Common myeloid progenitor, CD34-positive (primary cell): ENCODE measurements around the gene HDAC5.

Source experiments
- CTCF ChIA-PET: fragments of 350-600 bp; sonication (Branson Sonifier 250); formaldehyde crosslinking; loops from one replicate; lab custom pipeline; 2021; ENCODE audit warnings: antibody characterized with exemption; lab: Charles Lee
- POLR2A ChIA-PET: fragments of 350-600 bp; sonication (Branson Sonifier 250); formaldehyde crosslinking; loops from one replicate; lab custom pipeline; 2021; ENCODE audit warnings: antibody characterized with exemption; lab: Charles Lee
- DNase-seq, 3 donors: peaks; one replicate each; pipeline versions ENCODE4 v3.0.0 to v3.0.0-alpha.2; 2013
- H3K27ac ChIP-seq, 2 experiments: 1 replicate in 1 of 2; 2 replicates in 1 of 2; pipeline ENCODE4 v1.7.0; 2013; ENCODE audit warnings: inconsistent platforms in 2 of 2, low read length in 2 of 2, mild to moderate bottlenecking in 2 of 2, low read depth in 1 of 2, moderate library complexity in 1 of 2; ENCODE audit not compliant: severe bottlenecking in 2 of 2, insufficient read depth in 1 of 2, poor library complexity in 1 of 2
- H3K27me3 ChIP-seq, 5 experiments: replicated peaks in 2 of 5; 1 replicate in 3 of 5; 2 replicates in 2 of 5; pipeline versions ENCODE4 v1.6.1 to v1.7.0; 2013; ENCODE audit warnings: low read length in 4 of 5, mild to moderate bottlenecking in 2 of 5, moderate library complexity in 2 of 5, inconsistent platforms in 1 of 5; ENCODE audit not compliant: insufficient read depth in 5 of 5, control insufficient read depth in 4 of 5
- H3K36me3 ChIP-seq, 4 experiments: 1 replicate in 2 of 4; 2 replicates in 2 of 4; pipeline versions ENCODE4 v1.6.1 to v1.7.0; 2013; ENCODE audit warnings: low read length in 3 of 4, control low read depth in 1 of 4, mild to moderate bottlenecking in 1 of 4; ENCODE audit not compliant: control insufficient read depth in 4 of 4, insufficient read depth in 4 of 4
- H3K4me1 ChIP-seq, 4 experiments: 1 replicate in 3 of 4; 2 replicates in 1 of 4; pipeline versions ENCODE4 v1.6.1 to v1.7.1; 2013; ENCODE audit warnings: low read length in 3 of 4, mild to moderate bottlenecking in 3 of 4, control low read depth in 1 of 4, inconsistent platforms in 1 of 4, moderate library complexity in 1 of 4; ENCODE audit not compliant: control insufficient read depth in 4 of 4, insufficient read depth in 4 of 4; ENCODE audit errors: control extremely low read depth in 1 of 4
- H3K4me3 ChIP-seq, 7 experiments: 1 replicate in 4 of 7; 2 replicates in 3 of 7; pipeline versions ENCODE4 v1.5.1 to v1.7.0; 2013; ENCODE audit warnings: mild to moderate bottlenecking in 7 of 7, low read length in 6 of 7, moderate library complexity in 6 of 7, inconsistent platforms in 2 of 7, low read depth in 2 of 7, control low read depth in 1 of 7; ENCODE audit not compliant: insufficient read depth in 4 of 7, control insufficient read depth in 1 of 7; ENCODE audit errors: extremely low read depth in 1 of 7
- H3K9me3 ChIP-seq, 5 experiments: 1 replicate in 4 of 5; 2 replicates in 1 of 5; pipeline versions ENCODE4 v1.6.1 to v1.7.1; 2013; ENCODE audit warnings: low read length in 4 of 5, mild to moderate bottlenecking in 2 of 5, inconsistent platforms in 1 of 5, low read depth in 1 of 5, moderate library complexity in 1 of 5; ENCODE audit not compliant: control insufficient read depth in 4 of 5, insufficient read depth in 2 of 5; ENCODE audit errors: control extremely low read depth in 1 of 5
- WGBS: methylation state at CpG from one replicate; pipeline ENCODE4 v1.1.5; 2013; ENCODE audit not compliant: insufficient coverage; 5-methylcytosine and 5-hydroxymethylcytosine counted together

HDAC5 gene

GRCh38 chr17:44112284-44113280 lies 10.9 kb downstream of the HDAC5 start:
- no peaks in the 10 kb centered on the region for H3K9me3 ChIP-seq
- H3K27ac ChIP-seq: no peak overlapping the region
- peaks cover 2 to 32% (median 8%) of the 10 kb centered on the region in 4 experiments for H3K36me3 ChIP-seq
- peaks cover 4 to 79% (median 55%) of the 10 kb centered on the region in 4 experiments for H3K4me1 ChIP-seq
- H3K27me3 ChIP-seq: no peaks in the 10 kb centered on the region
- CTCF ChIA-PET: interaction anchor here (0.8 to 9.7 kb wide), 7 partner anchors 9 to 39 kb away, joined by 3 to 85 read pairs (median 4); partner anchors contain the start of gene HDAC5
- H3K4me3 ChIP-seq: no peak overlapping the region
- DNase-seq: no peak
- 92% methylated on average over 3 of the region's 4 CpGs for WGBS
- POLR2A ChIA-PET: no interaction called here

GRCh38 chr17:44111777-44112176 lies 11.7 kb downstream of the HDAC5 start:
- no peak overlapping the region for H3K4me3 ChIP-seq
- peaks cover 4 to 81% (median 55%) of the 10 kb centered on the region in 4 experiments for H3K4me1 ChIP-seq
- H3K9me3 ChIP-seq: no peaks in the 10 kb centered on the region
- peaks cover 2 to 33% (median 8%) of the 10 kb centered on the region in 4 experiments for H3K36me3 ChIP-seq
- 86% methylated on average over 1 of the region's 3 CpGs for WGBS
- DNase-seq: no peak
- CTCF ChIA-PET: interaction anchor here (0.8 to 9.7 kb wide), 7 partner anchors 8 to 42 kb away, joined by 3 to 85 read pairs (median 4); partner anchors contain the start of gene HDAC5
- no peaks in the 10 kb centered on the region for H3K27me3 ChIP-seq
- peak overlapping the region in 1 of 2 experiments; percentile 22 for H3K27ac ChIP-seq
- POLR2A ChIA-PET: interaction anchor here (0.6 to 1.4 kb wide), 3 partner anchors 12 to 110 kb away, joined by 3 to 4 read pairs (median 3); partner anchors contain the start of gene HDAC5

- Histone ChIP-seq H3K4me1 (peaks cover 4 to 88% (median 56%) of the 10 kb centered on the region in 4 experiments), H3K27ac (peak overlapping the region in 1 of 2 experiments; percentile 22), H3K36me3 (peaks cover 2 to 26% (median 6%) of the 10 kb centered on the region in 4 experiments)
Measured at GRCh38 chr17:44110823-44111633, 12.4 kb downstream of the HDAC5 start.

GRCh38 chr17:44110011-44110686 lies 13.3 kb downstream of the HDAC5 start:
- no peak overlapping the region for H3K27ac ChIP-seq
- POLR2A ChIA-PET: interaction anchor here (0.9 to 1.4 kb wide), 2 partner anchors 13 to 14 kb away, joined by 3 to 4 read pairs; partner anchors contain the start of gene HDAC5
- 89% methylated on average over 7 of the region's 10 CpGs for WGBS

More at GRCh38 chr17:44110823-44111633, 12.4 kb downstream of the HDAC5 start:
- ChIA-PET POLR2A (interaction anchor here (0.6 to 1.4 kb wide), 4 partner anchors 13 to 111 kb away, joined by 3 to 4 read pairs (median 3); partner anchors contain the start of gene HDAC5), CTCF (interaction anchor here (0.8 to 9.7 kb wide), 8 partner anchors 8 to 43 kb away, joined by 3 to 85 read pairs (median 4); partner anchors contain the start of gene HDAC5)
- H3K4me3 ChIP-seq: peak overlapping the region in 6 of 7 experiments; percentile 26 to 61 (median 50)
- H3K27me3 ChIP-seq: no peaks in the 10 kb centered on the region
- WGBS: 3% methylated on average over 28 of the region's 28 CpGs
- DNase-seq: peak; percentile 57 to 81 (median 78)
- no peaks in the 10 kb centered on the region for H3K9me3 ChIP-seq

GRCh38 chr17:44109312-44109630 lies 14.2 kb downstream of the HDAC5 start:
- Histone ChIP-seq H3K4me1 (peaks cover 4 to 80% (median 54%) of the 10 kb centered on the region in 4 experiments), H3K36me3 (peaks cover 0 to 21% (median 5%) of the 10 kb centered on the region in 4 experiments), H3K9me3 (no peaks in the 10 kb centered on the region), H3K4me3 (no peak overlapping the region), H3K27me3 (no peaks in the 10 kb centered on the region), H3K27ac (no peak overlapping the region)
- WGBS: 95% methylated on average over 3 of the region's 4 CpGs
- ChIA-PET CTCF (interaction anchor here (0.6 to 2.1 kb wide), 6 partner anchors 9 to 59 kb away, joined by 3 to 6 read pairs (median 4); no protein-coding TSS in a partner anchor), POLR2A (no interaction called here)
- no peak for DNase-seq

More at GRCh38 chr17:44110011-44110686, 13.3 kb downstream of the HDAC5 start:
- H3K9me3 ChIP-seq: no peaks in the 10 kb centered on the region
- H3K36me3 ChIP-seq: peaks cover 2 to 25% (median 4%) of the 10 kb centered on the region in 4 experiments
- H3K4me3 ChIP-seq: peak overlapping the region in 4 of 7 experiments; percentile 40 to 61 (median 55)
- no peak for DNase-seq
- H3K4me1 ChIP-seq: peaks cover 4 to 89% (median 56%) of the 10 kb centered on the region in 4 experiments
- CTCF ChIA-PET: interaction anchor here (0.6 to 9.7 kb wide), 6 partner anchors 7 to 58 kb away, joined by 3 to 85 read pairs (median 6); partner anchors contain the start of gene HDAC5
- H3K27me3 ChIP-seq: no peaks in the 10 kb centered on the region
